CD4-positive, alpha-beta T cell treated with Interleukin-4 for 1 hour (primary cell): ENCODE data around the gene CSTA.

Source experiments
- DNase-seq, 2 donors: peaks; one replicate each; pipeline ENCODE4 v3.0.0-alpha.2; 2020 to 2022

Gene CSTA, protein sequence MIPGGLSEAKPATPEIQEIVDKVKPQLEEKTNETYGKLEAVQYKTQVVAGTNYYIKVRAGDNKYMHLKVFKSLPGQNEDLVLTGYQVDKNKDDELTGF

GRCh38 chr3:122324871-122325323 is at the start of gene CSTA:
Gene CSTA, plus strand, starts transcription at chr3:122325248. Its CDS starts 45 bp downstream, at chr3:122325293.
- no peak for DNase-seq

- no peak for DNase-seq
Observed at GRCh38 chr3:122281891-122282290, 43.2 kb upstream of the CSTA start.

- DNase-seq: no peak
Observed at GRCh38 chr3:122283796-122284445, 41.1 kb upstream of the CSTA start.

DNA sequence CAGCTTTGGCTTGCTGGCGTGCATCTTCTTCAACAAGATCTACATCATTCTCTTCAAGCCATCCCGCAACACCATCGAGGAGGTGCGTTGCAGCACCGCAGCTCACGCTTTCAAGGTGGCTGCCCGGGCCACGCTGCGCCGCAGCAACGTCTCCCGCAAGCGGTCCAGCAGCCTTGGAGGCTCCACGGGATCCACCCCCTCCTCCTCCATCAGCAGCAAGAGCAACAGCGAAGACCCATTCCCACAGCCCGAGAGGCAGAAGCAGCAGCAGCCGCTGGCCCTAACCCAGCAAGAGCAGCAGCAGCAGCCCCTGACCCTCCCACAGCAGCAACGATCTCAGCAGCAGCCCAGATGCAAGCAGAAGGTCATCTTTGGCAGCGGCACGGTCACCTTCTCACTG is 40.6 kb upstream of the CSTA start:
- no peak for DNase-seq

GRCh38 chr3:122294359-122294758 is 30.7 kb upstream of the CSTA start:
- no peak for DNase-seq

DNA sequence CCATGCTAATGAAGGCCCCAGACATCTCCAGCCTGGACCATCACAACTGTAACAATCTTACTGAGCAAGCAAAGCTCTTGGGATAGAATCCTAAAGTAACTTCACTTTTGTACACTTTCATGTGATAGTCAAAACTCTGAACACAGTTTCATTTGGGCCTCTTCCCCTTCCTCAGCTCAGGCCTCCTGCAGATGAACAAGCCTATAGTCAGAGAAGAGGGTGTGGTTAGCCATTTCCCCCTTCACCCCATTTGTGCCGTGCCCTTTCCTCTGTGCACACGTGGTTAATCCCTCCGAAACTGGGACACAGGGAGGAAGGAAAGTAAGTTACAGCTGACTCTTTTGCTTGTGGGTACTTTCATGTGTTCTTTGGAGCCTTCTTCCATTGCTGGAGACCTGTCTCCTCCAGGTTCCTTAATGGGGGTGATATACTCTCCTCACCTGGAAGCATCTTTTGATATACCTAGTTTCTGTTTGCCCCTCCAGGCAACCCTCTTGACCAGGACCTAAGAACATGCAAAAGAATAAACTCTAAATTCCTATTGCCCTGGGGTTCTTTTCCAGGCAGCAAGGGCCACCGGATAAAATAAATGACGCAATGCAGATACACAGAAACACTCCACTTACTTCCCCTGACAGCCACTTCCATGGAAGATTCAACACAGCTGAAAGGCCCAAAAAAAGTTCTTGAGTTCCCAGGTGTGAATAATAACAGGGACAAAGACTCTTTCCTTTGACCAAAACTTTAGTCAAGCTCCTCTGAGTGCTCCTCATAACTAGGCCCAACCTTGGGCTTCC is 29.6 kb upstream of the CSTA start:
- DNase-seq: peak; percentile 21 to 27

DNA sequence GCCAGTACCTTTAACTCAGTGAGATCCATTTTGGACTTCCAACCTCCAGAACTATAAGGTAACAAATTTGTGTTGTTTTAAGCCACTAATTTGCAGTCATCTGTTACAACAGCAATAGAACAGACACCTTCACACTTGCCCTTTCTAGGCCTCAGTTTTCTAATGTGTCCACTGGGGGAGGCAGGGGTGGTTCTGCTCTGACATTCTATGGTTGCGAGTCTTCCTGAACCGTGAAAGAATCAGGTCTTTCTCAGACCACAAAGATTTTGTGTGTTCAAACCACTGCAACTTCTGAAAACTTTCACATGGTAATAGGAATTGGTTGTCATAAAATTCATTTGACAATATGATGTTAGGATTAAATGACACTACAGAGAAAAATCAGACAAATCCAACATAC is 26.8 kb upstream of the CSTA start:
- peak in 1 of 2 donors; percentile 26 for DNase-seq

- DNase-seq: no peak
Observed at GRCh38 chr3:122299215-122299614, 25.8 kb upstream of the CSTA start.

GRCh38 chr3:122299872-122300460 is 25.1 kb upstream of the CSTA start:
- peak; percentile 26 to 64 for DNase-seq

DNA sequence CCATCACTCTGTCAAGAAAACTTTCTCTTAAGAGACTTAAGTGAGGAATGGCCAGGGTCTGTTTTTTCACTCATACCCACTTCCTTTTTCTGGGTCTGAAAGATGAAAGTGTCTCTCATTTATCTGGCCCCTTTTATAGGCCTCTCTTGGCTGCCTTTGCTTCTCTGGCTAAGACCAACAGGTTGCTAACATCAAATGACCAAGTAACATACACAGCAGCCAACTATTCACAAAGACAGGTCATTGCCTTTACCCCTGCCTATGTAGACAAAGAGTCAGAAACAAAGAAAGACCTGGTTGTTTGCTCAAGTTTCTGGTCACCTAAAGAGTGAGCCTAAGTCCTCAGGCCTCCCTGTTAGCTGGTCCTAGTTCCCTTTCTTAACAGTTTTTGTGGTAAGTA is 24.0 kb upstream of the CSTA start:
- DNase-seq: no peak

DNA sequence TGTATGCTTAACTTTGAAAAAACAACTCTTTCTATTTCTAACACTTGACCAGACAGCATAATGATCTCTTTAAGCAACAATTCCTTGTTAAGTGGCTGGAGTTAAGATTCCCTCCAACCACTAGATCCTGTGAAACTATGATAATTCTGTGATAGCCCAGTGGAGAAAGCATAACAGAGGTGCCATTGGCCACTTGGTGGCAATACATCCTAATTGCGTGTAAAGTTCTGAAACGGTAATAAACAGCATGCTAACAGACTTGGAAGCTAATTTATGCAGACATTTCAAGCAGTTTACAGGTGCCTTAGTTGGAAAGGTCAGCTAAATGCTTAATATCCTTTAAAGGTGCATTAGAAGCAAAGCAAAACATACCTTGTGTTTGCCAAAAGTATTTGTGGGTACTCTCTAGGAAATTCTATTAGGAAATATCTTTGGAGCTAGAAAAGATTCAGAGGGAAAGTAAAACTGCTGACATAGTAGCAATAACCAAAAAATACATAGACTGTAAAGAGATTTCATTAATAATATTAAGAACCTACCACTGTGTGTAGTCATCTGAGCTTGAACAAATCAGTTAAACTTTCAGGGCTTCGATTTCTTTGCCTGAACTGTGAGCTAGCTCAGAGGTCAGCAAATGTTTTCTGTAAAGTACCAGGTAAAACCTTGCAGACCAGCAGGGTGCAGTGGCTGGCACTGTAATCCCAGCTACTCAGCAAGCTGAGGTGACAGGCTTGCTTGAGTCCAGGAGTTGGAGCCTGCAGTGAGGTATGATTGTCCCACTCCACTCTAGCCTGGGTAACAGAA is 19.0 kb upstream of the CSTA start:
- DNase-seq: no peak

GRCh38 chr3:122306622-122306953 is 18.5 kb upstream of the CSTA start:
- DNase-seq: no peak

GRCh38 chr3:122307094-122307687 is 17.9 kb upstream of the CSTA start:
- no peak for DNase-seq

DNA sequence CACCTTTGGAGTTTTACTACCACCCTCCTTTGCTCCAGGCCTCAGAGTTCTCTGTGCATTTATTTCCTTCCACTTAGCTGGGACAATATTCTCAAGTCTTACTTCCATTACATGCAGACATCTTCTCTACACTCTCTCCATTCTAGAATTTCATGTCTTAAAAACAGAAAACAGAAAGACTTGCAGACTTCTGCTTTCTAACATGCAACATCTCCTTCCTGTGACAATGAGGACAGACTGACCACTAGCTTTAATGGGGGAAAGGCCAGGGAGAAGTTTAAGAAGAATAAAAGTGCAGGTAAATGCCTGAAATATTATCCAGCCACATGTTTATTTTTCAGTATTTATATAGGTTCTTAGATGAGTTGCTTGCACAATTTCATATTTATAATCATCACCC is 17.1 kb upstream of the CSTA start:
- DNase-seq: no peak

- DNase-seq: no peak
Observed at GRCh38 chr3:122310361-122310760, 14.7 kb upstream of the CSTA start.

DNA sequence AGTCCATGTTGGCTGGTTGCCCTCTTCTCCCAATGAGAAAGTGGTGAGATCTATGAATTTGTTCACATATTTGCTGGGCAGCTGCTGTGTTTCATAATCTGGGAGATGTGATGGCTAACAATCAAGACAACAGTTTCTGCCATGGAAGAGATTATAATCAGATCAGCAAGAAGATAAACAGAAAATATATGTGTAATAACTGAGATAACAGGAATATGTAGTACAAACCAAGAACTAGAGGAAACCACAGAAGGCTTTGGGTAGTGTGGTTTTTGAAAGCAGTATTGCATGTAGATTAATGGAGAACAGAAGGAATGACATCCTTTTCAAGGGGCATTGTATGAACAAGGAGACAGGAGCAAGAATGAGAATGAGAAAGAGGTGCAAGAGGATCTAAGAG is 12.2 kb upstream of the CSTA start:
- no peak for DNase-seq

GRCh38 chr3:122313281-122313680 is 11.8 kb upstream of the CSTA start:
- no peak for DNase-seq

DNA sequence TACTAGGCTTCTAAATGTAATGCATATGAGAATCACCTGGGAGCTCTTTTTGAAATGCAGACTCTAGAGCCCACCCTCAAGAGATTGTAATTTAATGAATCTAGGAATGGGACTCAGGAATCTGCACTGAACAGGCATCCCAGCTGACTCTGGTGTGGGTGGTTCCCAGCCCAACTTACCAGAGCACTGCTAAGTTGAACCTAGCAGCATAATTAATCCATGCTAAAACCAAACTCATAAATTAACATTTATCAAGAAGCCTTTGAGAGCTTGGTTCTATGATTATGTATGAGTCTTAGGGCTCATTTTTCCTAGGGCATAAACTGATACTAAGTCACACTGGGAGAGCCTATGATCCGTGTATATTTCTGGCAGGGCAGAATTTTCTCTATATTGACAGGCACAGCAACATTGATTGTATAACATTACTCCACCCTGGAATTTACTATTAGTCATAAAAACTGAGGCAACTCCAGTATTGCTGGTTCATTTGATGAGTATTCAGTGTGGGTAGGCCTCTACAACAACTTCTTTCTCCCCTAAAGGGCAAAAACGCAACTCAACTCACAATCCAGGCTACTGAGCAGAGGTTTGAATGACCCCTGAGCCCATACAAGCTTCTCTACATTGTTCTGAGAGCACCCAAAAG is 10.7 kb upstream of the CSTA start:
- no peak for DNase-seq

- DNase-seq: no peak
Observed at GRCh38 chr3:122315619-122316018, 9.4 kb upstream of the CSTA start.

- DNase-seq: no peak
Observed at GRCh38 chr3:122316368-122316767, 8.7 kb upstream of the CSTA start.

DNA sequence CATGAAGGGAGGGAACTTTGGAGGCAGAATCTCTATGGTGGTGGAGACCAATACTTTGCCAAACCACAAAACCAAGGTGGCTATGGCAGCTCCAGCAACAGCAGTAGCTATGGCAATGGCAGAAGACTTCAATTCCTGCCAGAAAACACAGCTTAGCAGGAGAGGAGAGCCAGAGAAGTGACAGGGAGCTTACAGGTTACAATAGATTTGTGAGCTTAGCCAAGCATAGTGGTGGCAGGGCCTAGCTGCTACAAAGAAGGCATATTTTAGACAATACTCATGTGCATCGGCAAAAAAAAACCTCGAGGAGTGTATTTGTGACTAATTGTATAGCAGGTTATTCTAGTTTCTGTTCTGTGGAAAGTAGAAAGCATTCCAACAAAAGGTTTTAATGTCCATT is 6.4 kb upstream of the CSTA start:
- DNase-seq: no peak
